Activated effector memory CD4-positive, alpha-beta T cell treated with anti-CD3 and anti-CD28 coated beads, Interleukin-2, amount 50 U/mL, for 16 hours (primary cell): ENCODE results near the gene CA10.

Source experiments
- DNase-seq: peaks from one replicate; pipeline ENCODE4 v3.0.0-alpha.2; 2020

The CA10 gene

DNA sequence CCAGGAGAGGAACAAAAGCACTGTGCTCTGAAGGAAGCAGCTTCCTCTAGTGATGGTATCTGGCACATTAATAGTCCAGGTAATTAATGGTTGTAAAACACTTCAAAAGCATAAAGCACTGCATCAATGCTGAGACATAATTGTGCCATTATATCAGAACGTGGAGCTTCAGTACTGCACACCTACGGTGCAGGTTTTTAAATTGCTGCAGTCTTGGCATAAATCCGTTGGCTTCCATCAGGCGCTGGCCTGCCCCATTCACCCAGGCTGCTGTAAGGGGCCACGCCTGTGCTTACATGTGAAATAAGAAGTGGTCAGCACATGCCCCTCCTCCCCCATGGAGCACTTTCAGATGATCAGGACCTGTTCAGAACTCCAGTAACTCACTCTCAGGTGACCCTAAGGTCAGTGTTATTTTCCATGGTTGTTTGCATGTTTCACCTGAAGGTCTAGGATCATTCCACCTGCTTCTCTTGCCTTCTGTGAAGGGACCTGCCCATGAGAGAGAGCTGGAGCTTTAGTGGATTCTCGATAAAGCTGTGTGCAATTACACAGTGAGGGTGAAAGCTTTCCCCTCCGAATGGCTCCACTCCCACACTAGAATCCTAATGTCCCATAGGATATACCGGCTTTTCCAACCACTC lies 345.3 kb downstream of the CA10 start:
- DNase-seq = no peak

DNA sequence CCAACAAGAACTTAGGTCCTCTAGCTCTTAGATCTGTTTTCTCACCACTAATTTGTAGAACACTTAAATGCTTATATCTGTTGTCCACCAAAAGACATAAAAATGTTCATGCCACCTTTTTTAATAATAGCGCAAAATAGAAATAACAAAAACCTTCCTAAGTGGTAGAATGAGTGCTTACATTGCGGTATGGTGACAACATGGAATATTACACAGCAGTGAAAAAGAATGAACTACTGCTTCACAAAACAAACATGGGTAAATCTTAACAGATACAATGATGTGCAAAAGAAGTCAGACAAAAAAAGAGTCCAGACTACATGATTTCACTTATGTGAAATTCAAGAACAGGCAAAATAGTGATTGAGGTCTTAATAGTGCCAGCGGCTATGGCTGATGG lies 351.1 kb downstream of the CA10 start:
- no peak for DNase-seq

DNA sequence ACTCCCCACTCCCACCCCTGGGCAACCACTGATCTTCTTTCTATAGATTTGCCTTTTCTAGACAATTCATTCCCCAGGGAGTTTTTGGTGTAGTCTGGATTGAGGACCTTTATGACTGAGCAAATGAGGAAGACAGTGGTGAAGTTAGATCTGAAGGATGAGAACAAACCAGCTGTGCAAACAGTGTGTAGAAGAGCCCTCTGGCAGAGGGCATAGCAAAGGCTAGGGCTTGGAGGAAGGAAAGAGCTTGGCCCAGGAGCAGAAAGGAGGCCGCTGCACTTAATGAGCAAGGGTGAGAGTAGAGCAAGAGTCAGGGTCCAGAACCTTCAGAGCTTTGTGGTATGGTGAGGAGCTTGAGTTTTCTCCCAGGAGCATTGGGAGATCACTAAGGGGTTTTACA lies 352.7 kb downstream of the CA10 start:
- no peak for DNase-seq

DNA sequence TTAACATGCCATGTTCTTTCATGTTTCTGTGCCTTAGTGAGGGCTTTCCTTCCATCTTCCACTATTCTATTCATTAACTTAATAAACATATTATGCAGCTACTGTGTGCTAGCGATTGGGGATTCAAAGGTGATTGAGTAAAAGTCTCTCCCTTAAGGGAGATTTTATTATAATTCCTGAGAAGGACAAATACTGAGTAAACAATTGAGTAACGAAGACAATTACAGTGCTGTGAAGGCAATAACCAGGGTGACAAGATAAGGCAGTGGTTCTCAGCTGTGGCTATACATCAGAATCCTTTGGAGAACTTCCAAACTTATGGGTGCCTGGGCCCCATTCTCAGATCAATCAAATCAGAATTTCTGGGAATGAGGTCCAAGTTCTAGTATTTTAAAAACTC lies 353.3 kb downstream of the CA10 start:
- no peak for DNase-seq

DNA sequence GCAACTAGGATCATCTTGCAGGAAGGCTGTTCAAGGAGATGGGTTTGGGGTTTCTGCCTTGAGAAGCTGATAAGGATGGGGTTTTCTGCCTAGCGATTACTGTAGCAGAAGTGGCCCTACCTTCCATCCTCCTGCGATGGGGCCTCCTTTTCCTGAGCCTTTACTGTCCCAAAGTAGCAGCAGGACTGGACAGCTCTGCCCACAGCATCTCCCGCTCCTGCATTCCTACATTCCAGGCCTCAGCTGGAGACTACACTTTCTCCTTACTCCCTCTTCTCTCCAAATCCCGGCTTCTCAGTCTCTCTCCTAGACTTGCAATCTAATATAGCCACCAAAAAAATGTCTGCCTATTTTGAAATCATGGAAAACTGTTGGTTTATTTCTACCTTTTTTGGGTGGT lies 355.4 kb downstream of the CA10 start:
- DNase-seq = no peak

DNA sequence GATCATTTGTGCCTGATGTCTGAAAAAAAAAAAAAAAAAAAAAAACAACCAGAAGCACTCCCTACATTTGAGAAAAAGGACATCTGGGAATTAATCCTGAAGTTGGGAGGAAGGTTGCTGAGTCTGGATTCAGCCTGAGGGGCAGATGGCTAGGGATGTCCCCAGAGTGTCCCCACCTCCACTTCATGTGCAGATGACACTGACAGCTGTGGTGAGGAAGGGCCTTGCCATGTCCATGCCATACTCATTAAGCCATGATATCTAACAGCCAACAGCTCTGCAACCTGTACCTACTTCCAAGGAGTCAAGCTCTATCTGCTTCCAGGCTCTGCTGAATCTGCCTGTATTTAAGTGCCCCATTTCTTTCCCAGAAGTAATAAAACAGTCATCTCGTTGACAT lies 356.0 kb downstream of the CA10 start:
- DNase-seq = no peak

DNA sequence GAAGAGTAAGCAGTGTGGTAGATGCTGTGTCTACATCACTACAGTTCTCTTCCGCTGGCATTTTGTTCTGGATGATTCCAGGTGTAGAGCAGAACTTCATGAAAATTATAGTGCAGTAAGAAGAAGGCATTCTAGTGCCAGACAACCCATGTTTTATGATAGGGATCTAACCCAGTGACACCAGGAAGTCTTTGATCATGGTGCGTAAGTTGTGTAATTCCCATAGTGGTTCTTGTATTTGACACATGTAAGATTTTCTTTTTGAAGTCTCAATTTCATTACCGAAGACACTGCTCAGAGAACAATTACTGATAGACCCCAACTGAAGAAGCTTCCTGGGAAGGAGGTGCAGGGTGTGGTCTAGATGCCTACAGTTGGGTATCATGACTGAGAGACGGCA lies 356.9 kb downstream of the CA10 start:
- DNase-seq = no peak

DNA sequence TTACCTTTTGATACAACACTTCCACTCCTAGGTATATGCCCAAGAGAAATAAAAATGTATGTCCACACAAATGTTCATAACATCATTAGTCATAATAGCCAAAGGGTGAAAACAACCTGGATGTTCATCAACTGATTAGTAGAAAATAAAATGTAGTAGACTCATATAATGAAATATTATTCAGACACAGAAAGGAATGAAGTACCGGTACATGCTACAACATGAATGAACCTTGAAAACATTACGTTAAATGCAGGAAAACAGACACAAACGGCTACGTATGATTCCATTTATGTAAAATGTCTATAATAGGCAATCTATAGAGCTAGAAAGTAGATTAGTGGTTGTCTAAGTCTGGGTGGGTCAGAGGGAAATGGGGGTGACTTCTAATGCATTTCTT lies 358.5 kb downstream of the CA10 start:
- no peak for DNase-seq

DNA sequence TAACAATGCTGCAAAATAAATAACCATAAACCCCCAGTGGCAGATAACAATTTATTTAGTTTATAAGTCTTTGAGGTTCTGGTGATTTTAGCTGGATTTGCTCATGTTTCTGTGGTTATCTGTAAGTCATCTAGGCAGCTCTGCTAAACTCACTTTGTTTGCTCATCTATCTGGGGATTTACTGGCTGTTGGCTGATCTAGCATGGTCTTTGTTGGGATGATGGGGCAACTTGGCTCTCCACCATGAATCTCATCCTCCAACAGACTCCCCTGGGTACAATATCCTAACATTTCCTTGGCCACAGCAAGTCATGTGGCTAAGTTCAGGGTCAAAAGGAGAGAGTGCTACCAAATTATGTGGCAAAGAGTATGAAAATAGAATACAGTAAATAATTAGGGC lies 359.3 kb downstream of the CA10 start:
- DNase-seq = no peak

DNA sequence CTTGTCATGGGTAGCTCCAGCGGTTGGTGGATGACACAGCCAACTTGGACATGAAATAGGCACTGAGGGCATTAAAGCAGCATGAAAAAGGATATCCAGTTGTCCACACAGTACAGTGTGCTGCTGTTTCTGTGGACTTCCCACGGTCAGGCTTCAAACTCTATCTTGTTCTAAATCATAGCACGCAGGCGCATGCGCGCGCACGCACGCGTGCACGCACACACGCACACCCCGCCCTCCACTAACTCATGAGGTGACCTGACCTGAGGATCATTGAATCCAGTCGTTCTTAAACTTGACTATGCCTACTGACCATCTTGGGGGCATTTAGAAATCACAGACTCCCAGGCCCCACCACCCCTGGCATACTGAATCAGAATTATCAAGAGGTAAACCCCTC lies 361.4 kb downstream of the CA10 start:
- DNase-seq = no peak

DNA sequence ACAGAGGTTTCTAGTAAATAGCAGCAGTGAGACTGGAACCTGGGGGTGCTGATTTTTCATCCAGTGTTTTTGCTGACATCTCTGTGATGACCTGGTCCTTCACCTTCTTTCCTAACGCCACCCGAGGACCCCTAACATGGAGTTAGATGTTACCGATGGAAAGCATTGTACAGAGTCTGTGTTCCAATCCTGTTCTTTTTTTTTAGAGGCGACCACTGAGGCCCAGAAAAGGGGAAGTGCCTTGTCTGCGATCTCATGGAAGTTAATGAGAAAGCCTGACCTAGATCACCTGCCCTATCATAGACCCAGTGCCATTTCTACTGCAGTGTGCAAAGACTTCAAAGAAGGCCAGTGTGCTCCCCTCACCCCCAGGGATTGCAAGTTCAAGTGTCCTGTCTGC lies 362.5 kb downstream of the CA10 start:
- no peak for DNase-seq

DNA sequence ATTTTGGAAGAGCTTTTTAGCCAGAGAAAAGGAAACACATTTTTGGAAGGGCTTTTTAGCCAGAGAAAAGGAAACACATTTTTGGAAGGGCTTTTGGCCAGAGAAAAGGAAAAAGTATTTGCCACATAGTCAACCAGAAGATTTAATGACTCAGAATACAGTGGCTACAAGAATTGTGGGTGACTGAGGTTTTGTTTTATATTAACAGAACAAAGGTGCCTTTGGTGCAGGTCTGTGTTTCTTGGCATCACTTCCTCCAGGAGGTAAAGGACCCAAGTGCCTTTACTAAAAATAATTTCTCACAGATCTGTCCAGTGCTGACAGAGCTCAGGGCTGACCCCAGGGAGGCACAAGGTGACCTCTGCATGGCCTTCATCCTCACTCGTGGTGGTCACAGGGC lies 363.1 kb downstream of the CA10 start:
- DNase-seq = no peak

DNA sequence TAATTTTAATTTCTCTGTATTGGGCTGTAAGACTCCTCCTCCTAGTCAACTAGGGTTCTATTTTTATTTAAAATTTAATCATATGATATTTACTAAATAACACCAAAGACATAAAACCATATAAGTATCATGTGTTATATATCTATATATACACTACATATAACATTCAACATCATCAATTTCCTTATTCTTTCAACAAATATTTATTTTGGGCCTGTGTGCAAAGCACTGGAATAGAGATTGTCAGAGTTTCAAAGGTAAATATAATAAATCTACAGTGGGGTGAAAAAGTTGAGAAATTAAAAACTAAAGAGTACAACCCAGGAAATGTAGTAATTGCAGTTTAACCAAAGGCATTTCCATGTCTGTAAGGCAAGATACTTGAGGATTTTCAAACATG lies 364.0 kb downstream of the CA10 start:
- no peak for DNase-seq

DNA sequence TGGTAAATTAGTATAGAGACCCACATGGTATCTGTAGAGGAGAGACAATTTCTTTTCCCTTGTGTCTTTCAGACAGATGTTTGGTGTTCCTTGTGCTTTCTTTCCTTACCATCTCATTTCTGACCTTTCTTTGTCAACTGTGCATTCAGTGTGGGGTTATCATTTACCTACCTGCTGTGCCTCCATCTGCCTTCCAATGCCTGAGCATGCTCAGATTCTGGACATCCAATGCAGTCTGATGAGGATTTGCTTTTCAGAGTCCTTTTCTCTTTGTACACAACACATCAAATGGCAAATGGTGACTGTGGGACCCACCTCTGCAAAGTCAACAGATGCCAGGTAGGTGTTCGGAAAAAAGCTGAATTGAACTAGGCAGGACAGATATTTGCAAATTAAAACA lies 364.8 kb downstream of the CA10 start:
- no peak for DNase-seq

DNA sequence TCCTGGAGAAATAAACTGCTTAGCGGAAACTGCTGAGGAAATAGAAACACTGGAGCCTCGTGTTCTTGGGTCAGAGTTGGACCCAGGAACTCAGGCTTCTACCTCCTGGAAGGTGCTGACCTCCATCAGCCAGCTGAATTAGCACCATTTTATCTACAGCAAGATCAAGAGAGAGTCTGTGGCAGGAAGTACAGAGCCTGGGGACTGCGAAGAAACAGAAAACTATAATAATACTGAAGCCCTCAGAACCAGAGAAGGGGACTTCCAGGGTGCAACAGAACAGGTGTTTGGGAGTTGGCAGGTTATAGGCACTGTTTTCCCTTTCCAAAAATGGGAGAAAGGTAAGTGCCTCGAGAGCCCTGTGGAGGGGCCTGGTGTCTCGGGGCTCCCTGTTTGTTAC lies 379.7 kb downstream of the CA10 start:
- DNase-seq = no peak

DNA sequence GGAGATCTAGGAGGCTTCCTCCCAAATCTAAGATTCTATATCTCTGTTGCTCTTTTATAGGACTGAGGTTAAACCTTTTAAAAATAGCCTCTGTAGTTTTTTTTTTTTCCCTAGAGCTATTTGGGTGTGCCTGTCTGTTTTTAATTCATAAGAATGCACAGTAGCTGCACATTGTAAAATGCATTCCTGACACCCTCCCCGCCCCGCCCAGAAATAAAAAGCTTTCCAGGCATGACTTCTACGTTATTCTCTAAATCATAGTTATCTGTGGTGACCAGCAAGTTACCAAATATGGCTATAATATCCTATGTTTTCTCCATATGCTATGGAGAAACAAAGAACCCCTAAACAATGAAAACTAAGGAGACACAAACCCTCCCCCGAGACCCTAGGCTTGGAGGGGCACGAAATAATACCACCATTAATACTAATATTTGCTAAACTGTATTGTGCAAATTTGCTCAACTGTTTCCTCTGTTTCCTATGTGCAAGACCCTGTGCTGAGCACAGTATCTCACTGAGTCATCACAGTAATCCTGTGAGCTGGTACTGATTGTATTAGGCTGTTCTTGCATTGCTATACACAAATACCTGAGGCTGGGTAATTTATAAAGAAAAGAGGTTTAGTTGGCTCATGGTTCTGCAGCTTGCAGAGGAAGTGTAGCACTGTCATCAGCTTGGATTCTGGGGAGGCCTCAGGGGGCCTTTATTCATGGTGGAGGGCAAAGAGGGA lies 388.3 kb downstream of the CA10 start:
- DNase-seq = no peak

DNA sequence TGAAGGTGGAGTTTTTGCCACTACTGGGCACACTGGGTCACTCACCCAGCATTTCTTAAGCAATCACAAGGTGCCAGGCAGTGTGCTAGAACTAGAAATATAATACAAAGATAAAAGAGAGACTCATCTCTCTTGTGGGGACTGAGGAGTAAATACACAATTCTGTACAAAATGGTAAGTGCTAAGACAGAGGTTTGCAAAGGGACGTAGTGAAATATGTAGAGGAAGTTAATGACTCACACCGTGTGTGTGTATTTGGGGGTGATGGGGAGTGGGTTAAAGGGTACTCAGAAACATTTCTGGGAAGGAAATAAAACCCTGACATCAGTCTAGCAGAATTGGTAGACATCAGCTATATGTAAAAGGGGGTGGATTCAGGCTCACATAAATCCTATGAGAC lies 389.3 kb downstream of the CA10 start:
- DNase-seq = no peak

DNA sequence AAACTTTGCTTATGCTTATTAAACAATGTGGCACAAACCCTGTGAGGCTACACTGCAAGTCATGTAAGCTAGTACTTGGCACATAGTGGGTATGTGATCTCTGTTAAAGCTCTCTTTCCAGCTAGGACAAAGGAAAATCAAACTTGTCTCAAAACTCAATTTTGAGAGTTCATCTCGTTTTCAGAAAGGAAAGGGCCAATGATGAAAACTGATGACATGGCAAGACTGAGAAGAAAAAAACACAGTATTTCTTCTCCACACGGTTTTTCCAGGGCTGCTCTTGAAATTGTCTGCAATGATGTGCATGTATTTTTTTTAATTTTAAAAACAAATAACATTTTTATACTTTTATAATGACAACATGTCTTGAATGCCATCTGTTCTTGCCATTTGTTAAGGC lies 389.8 kb downstream of the CA10 start:
- no peak for DNase-seq

DNA sequence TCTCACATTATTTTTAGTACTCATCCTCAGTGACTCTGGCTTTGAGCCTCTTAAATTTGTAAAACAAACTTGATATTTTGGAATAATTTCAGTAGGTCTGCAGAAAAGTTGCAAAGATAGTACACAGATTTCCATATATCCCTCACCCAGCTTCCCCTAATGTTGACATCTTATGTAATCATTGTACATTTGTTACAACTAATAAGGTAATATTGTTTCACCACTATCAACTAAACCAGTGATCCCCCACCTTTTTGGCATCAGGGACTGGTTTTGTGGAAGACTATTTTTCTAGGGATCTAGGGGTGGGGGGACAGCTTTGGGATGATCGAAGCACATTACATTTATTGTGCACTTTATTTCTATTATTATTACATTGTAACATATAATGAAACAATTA lies 391.2 kb downstream of the CA10 start:
- no peak for DNase-seq

DNA sequence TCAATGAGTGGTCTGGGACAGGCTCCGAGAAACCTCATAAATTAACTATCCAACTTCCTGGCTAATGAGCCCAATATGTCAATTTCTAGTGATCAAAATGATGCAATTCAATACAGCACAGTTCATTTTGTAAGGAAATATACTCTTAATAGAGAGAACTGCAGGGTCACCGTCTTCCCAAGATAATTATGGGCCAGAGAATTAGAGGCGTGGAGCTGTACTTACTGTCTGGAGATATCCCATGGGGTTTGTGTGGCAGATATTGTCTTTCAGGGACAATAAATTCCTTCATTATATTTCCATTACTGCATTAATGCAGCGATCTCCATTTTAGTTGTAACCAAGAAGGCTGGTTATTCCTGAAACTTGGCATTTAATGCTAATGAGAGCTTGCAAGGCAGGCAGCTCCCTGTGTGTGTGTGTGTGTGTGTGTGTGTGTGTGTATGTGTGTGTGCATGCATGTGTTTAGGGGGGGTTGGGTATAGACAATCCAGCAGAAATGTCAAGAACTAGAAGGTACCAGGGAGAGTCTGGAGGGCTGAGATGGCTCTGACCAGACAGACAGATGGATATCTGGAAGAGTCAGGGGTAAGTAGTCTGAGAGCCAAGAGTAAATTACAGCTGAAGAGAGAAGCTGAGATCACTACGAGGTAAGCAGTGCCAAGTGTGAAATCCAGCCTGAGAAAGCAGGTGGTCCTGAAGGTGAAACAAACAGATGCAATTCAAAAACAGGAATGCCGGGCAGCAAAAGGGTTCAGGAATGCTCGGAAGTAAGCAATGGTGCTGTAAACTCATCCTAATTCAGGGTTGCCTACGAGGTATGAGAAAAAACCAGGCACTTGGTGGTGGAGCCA lies 393.0 kb downstream of the CA10 start:
- no peak for DNase-seq

DNA sequence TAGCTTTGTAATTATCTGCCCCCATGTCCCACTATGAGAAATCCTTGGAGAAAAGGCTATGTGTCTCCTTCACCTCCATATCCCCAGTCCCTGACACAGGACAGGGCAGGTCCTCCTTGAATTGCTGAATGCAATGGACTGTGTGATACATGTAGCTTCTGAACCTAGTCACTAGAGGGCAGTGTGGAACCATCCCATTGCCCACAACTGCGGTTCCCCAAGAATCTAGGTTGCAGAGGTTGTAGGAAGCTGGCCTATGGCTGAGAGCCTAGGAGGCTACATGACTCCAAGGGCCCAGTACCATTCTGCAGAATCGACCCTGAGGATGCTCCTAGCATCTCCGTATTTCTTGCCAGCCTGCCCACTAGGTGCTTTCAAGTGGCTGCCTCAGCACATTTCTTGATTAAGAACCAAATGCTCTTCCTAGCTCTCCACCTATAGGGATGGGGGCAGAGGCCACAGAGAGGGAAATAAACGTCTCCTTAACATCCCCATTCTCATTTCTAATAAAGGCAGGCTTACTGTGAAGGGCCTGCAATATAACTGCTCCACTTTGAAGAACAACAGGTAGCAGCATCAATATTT lies 394.0 kb downstream of the CA10 start:
- DNase-seq = peak; percentile 74

DNA sequence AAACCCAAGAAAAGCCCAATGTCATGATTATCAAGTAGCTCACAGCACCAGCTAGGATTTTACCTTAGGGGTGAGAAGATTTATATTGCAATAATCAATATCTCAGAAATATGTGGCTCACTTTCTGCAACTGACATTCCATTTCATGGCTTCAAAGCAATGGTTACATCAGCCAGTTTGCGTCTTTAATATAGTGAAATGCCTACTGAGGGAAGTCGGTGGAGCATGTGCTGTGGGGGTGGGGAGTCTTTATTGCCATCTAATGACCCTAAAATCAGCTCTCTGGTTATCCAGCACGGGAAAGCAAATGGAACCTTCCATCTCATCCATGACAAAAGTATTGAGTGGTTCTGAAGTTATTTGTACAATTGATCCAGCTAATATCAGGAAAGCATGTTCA lies 395.5 kb downstream of the CA10 start:
- DNase-seq = no peak

DNA sequence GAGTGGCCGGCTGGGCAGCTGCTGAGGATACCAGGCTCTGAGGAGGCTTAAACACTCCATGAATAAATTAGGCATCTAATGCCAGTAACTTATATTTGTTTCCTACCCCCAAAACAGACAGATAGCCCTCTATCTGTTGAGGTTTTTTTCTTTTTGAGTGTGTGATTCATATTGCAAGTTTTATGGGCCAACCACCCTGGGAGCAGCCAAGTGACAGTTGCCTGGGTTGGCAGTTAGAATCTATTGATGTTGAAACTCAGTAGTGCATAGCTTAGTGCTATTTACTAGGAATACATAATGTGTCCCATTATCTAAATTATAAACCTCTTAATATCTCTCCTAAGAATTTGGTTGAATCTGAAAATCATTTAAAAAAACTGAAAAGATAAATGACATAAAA lies 397.4 kb downstream of the CA10 start:
- DNase-seq = no peak

DNA sequence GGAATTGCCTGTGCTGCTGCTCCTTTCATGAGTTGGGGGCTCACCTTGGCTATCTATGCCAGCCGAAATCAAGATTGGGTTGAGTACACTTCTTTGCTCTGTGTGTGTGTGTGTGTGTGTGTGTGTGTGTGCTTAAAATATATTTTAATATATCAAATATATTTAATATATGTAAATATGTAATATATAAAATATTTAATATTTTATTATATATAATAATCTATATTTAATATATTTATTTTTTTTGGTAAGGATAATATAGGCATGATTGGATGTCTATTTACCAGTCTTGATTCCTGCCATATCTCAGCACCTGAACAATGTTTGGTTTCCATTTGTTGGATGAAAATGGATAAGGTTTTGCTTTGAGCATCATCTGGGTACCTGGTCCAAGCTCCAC lies 399.3 kb downstream of the CA10 start:
- no peak for DNase-seq
